HG03196 (cell line): ENCODE data around the gene ARHGAP23.
"Not testable (repeated sequence)": the region's sequence is repeated elsewhere in the genome, so short reads cannot be mapped to it uniquely, and the experiment has no call there.

ENCODE experiments used
- ATAC-seq: cut with Tn5 transposase; IDR thresholded peaks from one replicate; pipeline ENCODE4 v1.9.1; 2021; ENCODE audit not compliant: unreplicated experiment

The ARHGAP23 gene

GRCh38 chr17:38459567-38459966 lies 31.3 kb downstream of the ARHGAP23 start:
- ATAC-seq, result no peak

GRCh38 chr17:38460082-38460715 lies 31.9 kb downstream of the ARHGAP23 start:
- ATAC-seq, result no peak

GRCh38 chr17:38460716-38461630 lies 32.7 kb downstream of the ARHGAP23 start:
- ATAC-seq, result no peak

- no peak for ATAC-seq
These were observed 33.4 kb downstream of the ARHGAP23 start for GRCh38 chr17:38461683-38462082.

GRCh38 chr17:38463451-38463858 lies 35.2 kb downstream of the ARHGAP23 start:
- no peak for ATAC-seq

- no peak for ATAC-seq
These were observed 36.0 kb downstream of the ARHGAP23 start for GRCh38 chr17:38464251-38464722.

- no peak for ATAC-seq
These were observed 36.6 kb downstream of the ARHGAP23 start for GRCh38 chr17:38464723-38465390.

- ATAC-seq, result no peak
These were observed 37.4 kb downstream of the ARHGAP23 start for GRCh38 chr17:38465391-38466345.

- no peak for ATAC-seq
These were observed 38.4 kb downstream of the ARHGAP23 start for GRCh38 chr17:38466346-38467315.

GRCh38 chr17:38467491-38467890 lies 39.2 kb downstream of the ARHGAP23 start:
- no peak for ATAC-seq

GRCh38 chr17:38469875-38470274 lies 41.6 kb downstream of the ARHGAP23 start:
- ATAC-seq, result no peak

- not testable (repeated sequence) for ATAC-seq
These were observed 43.0 kb downstream of the ARHGAP23 start for GRCh38 chr17:38471253-38471652.

GRCh38 chr17:38474666-38475065 lies 46.4 kb downstream of the ARHGAP23 start:
- ATAC-seq, result not testable (repeated sequence)

GRCh38 chr17:38476549-38476948 lies 48.3 kb downstream of the ARHGAP23 start:
- no peak for ATAC-seq

- not testable (repeated sequence) for ATAC-seq
These were observed 49.2 kb downstream of the ARHGAP23 start for GRCh38 chr17:38477417-38477816.

- ATAC-seq, result not testable (repeated sequence)
These were observed 49.7 kb downstream of the ARHGAP23 start for GRCh38 chr17:38477951-38478350.

- not testable (repeated sequence) for ATAC-seq
These were observed 50.4 kb downstream of the ARHGAP23 start for GRCh38 chr17:38478667-38479066.

GRCh38 chr17:38482039-38482699 lies 53.9 kb downstream of the ARHGAP23 start:
- ATAC-seq, result not testable (repeated sequence)

GRCh38 chr17:38482700-38483043 lies 54.4 kb downstream of the ARHGAP23 start:
- ATAC-seq, result not testable (repeated sequence)
